Activated naive CD8-positive, alpha-beta T cell treated with anti-CD3 and anti-CD28 coated beads, Interleukin-2, amount 50 U/mL, for 24 hours (primary cell): ENCODE results near the gene CCN5.

Source experiments
- ATAC-seq: fragments of 150-1000 bp; cut with Tn5 transposase; one replicate; pipeline ENCODE4 v1.10.0; 2021
- DNase-seq: peaks from one replicate; pipeline ENCODE4 v3.0.0; 2021
- H3K27ac Mint-ChIP-seq: one replicate; pipeline ENCODE4 v1.8.0; 2021; ENCODE audit warnings: mild to moderate bottlenecking, mixed read lengths
- H3K27me3 Mint-ChIP-seq: one replicate; pipeline ENCODE4 v1.8.0; 2021; ENCODE audit warnings: mixed read lengths
- H3K36me3 Mint-ChIP-seq: one replicate; pipeline ENCODE4 v1.8.0; 2021; ENCODE audit warnings: low read depth, mixed read lengths
- H3K4me1 Mint-ChIP-seq: one replicate; pipeline ENCODE4 v1.8.0; 2021; ENCODE audit warnings: mixed read lengths
- H3K4me3 Mint-ChIP-seq: one replicate; pipeline ENCODE4 v1.8.0; 2021; ENCODE audit warnings: mild to moderate bottlenecking, moderate library complexity, mixed read lengths
- H3K9me3 Mint-ChIP-seq: one replicate; pipeline ENCODE4 v1.8.0; 2021; ENCODE audit warnings: mixed read lengths

Gene CCN5

GRCh38 chr20:44703183-44703925 lies 11.8 kb upstream of the CCN5 start:
- no peak for ATAC-seq
- Mint-ChIP-seq H3K36me3 (no peaks in the 10 kb centered on the region), H3K4me3 (no peak overlapping the region), H3K27me3 (no peaks in the 10 kb centered on the region), H3K27ac (no peak overlapping the region), H3K4me1 (no peaks in the 10 kb centered on the region), H3K9me3 (no peaks in the 10 kb centered on the region)
- no peak for DNase-seq

- ATAC-seq (no peak), DNase-seq (no peak)
- Mint-ChIP-seq H3K9me3 (no peaks in the 10 kb centered on the region), H3K27ac (no peak overlapping the region), H3K36me3 (no peaks in the 10 kb centered on the region), H3K27me3 (no peaks in the 10 kb centered on the region), H3K4me3 (no peak overlapping the region), H3K4me1 (no peaks in the 10 kb centered on the region)
Observed at GRCh38 chr20:44703956-44704488, 11.1 kb upstream of the CCN5 start.

GRCh38 chr20:44704551-44704971 lies 10.6 kb upstream of the CCN5 start:
- Mint-ChIP-seq H3K36me3 (no peaks in the 10 kb centered on the region), H3K4me3 (no peak overlapping the region), H3K4me1 (no peaks in the 10 kb centered on the region), H3K9me3 (no peaks in the 10 kb centered on the region), H3K27ac (no peak overlapping the region), H3K27me3 (no peaks in the 10 kb centered on the region)
- ATAC-seq (no peak), DNase-seq (no peak)

DNA sequence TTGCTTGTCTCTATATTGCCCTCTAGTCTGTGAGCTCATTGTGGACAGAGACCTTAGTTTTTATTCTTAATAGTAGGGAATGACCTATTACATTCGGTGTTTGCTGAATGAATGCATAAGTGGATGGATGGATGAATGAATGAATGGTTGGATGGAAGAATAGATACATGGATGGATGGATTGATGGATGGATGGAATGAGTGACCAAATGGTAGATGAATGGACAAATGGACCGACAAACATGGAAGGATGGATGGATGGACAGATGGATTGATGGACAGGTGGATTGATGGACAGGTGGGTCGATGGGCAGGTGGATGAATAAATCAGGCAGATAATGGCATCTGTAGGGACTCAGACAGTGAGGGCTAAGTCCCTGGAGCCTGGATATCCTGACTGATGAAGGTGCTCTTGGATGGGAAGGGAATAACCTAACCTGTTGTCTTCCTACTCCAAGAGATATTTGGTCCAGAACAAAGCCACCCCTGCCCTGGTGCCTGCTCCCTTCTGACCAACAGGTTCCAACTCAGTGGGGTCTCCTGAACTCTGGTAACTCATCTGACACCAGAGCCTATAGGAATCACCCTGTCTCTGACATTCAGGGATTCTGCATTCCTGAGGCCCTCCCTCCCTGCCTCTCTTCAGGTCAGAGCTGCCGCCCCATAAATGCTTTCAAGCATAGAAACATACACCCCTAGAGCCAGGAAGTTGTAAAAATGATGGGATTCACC lies 9.6 kb upstream of the CCN5 start:
- Mint-ChIP-seq H3K9me3 (no peaks in the 10 kb centered on the region), H3K4me1 (no peaks in the 10 kb centered on the region), H3K4me3 (no peak overlapping the region), H3K36me3 (no peaks in the 10 kb centered on the region), H3K27me3 (no peaks in the 10 kb centered on the region), H3K27ac (no peak overlapping the region)
- no peak for DNase-seq
- no peak for ATAC-seq

DNA sequence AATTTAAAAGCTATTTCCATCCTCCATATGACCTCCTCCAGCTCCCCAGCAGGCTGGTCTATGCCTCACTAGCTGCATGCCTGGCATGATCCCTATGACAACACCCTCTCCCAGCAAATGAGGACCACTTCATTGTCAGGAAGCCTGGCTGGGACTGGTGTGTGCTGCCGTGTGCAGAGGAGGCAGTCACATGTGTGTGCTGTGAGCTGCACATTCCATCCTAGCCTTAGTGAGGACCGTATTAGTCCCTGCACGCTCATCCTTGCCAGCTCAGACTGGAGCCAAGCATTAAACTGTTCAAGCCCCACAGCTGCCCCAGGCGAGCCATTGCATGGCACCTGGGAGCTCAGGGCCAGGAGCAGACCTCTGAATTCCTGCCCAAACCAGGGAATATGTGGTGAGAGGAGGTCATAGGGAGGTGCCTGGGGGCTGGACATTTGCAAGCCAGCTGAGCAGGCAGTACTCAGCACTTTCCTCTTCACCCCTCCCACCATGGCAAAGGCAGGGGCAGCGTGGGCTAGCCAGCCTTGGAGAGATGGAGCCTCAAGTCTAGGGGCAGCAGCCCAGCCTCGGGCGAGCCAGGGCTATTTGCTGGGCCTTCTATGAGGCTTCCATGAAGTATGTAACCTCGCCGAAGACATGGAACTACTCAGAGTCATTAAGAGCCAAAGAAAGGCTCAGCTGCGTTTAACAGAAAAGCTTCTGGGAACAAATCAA lies 8.7 kb upstream of the CCN5 start:
- no peaks in the 10 kb centered on the region for H3K4me1 Mint-ChIP-seq
- no peak for ATAC-seq
- H3K36me3 Mint-ChIP-seq = no peaks in the 10 kb centered on the region

GRCh38 chr20:44707018-44707579 lies 8.1 kb upstream of the CCN5 start:
- no peaks in the 10 kb centered on the region for H3K9me3 Mint-ChIP-seq
- no peak overlapping the region for H3K4me3 Mint-ChIP-seq
- no peaks in the 10 kb centered on the region for H3K27me3 Mint-ChIP-seq
- DNase-seq = no peak
- H3K36me3 Mint-ChIP-seq = no peaks in the 10 kb centered on the region
- H3K4me1 Mint-ChIP-seq = no peaks in the 10 kb centered on the region
- no peak for ATAC-seq
- no peak overlapping the region for H3K27ac Mint-ChIP-seq

More for the DNA sequence above, 8.7 kb upstream of the CCN5 start:
- H3K27me3 Mint-ChIP-seq = no peaks in the 10 kb centered on the region
- H3K4me3 Mint-ChIP-seq = no peak overlapping the region
- H3K27ac Mint-ChIP-seq = no peak overlapping the region
- no peaks in the 10 kb centered on the region for H3K9me3 Mint-ChIP-seq
- DNase-seq = no peak

DNA sequence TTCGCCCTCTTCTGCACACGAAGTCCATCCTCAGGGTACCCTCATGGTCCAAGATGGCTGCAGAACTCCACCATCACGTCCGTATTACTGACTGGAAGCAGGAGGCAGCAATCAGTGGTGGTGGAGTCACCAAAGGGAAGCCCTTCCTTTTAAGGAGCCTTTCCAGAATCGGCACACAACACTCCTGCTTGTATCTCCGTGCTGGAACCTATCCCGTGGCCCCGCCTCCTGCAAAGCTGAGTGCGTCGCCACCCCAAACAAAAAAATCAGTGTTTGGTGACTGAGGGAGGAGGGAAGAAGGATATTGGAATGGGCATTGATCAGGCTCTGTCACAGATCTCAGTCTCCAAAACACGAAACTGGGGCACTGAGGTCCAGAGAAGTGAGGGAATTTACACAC lies 5.8 kb upstream of the CCN5 start:
- DNase-seq (no peak), ATAC-seq (no peak)
- Mint-ChIP-seq H3K9me3 (no peaks in the 10 kb centered on the region), H3K27ac (no peak overlapping the region), H3K4me3 (no peak overlapping the region), H3K27me3 (peaks cover under 1% of the 10 kb centered on the region), H3K36me3 (no peaks in the 10 kb centered on the region), H3K4me1 (no peaks in the 10 kb centered on the region)

DNA sequence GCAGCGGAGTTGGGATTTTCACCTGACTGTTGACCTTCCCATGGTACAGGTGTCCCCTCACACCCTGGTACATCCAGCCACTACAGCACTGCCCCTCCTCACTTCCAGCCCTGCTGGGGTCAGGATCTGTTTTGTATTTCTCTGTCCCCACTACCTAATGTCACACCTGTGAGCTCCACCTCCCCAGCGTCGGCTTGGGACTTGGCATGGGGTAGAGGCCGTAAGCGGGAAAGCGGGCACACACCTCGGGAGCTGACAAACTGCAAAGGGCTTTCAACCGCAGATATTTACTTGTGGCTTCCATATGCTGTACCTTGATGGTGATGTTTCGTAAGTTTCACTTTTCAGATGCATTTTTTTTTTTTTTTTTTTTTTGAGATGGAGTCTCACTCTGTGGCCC lies 5.4 kb upstream of the CCN5 start:
- H3K27me3 Mint-ChIP-seq = peaks cover 2% of the 10 kb centered on the region
- no peak overlapping the region for H3K27ac Mint-ChIP-seq
- ATAC-seq (no peak), DNase-seq (no peak)
- H3K4me3 Mint-ChIP-seq = no peak overlapping the region
- H3K9me3 Mint-ChIP-seq = no peaks in the 10 kb centered on the region
- no peaks in the 10 kb centered on the region for H3K4me1 Mint-ChIP-seq
- H3K36me3 Mint-ChIP-seq = no peaks in the 10 kb centered on the region

GRCh38 chr20:44711237-44711636 lies 3.9 kb upstream of the CCN5 start:
- Mint-ChIP-seq H3K4me3 (no peak overlapping the region), H3K9me3 (no peaks in the 10 kb centered on the region), H3K4me1 (no peaks in the 10 kb centered on the region), H3K36me3 (no peaks in the 10 kb centered on the region), H3K27ac (no peak overlapping the region), H3K27me3 (peaks cover 2% of the 10 kb centered on the region)
- ATAC-seq = no peak
- no peak for DNase-seq

GRCh38 chr20:44714102-44714700 lies 968 bp upstream of the CCN5 start:
- no peaks in the 10 kb centered on the region for H3K36me3 Mint-ChIP-seq
- H3K4me3 Mint-ChIP-seq = no peak overlapping the region
- ATAC-seq (no peak), DNase-seq (no peak)
- peaks cover 2% of the 10 kb centered on the region for H3K27me3 Mint-ChIP-seq
- H3K27ac Mint-ChIP-seq = no peak overlapping the region
- H3K9me3 Mint-ChIP-seq = no peaks in the 10 kb centered on the region
- H3K4me1 Mint-ChIP-seq = no peaks in the 10 kb centered on the region

DNA sequence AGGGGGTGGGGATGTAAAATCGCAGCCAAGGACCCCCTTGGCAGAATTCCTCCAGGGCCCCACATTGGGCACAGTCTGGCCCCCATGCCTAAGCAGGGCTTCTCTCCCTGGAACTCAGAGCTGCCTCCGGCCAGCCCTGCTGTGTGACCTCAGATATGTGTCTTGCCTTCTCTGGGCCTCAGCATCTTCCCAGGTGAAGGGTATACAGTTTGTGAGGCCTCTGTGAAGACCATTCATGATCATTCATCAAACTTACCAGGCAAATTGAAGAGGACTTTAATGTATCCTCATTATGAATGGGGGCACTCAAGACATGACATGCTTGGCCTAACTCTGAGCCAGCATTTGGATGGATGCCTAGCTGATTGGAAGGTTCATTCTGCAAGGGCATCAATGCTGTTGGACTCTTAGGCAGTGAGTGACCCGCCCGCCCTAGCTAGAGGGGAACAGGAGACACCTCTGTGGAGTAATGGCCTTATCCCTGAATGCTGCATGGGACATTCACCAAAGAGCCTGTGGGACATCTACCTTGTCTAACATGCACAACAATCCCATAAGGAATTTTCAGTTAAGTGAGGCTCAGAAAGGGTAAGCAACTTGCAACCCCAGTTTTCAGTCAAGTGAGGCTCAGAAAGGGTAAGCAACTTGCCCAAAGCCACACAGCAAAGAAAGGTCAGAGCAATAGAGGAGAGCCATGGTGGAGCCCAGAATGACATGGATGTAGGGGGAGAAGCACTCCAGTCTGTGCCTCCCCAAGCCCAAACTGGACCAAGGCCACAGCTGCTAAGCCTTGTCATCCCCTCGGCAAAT lies 535 bp downstream of the CCN5 start:
- ATAC-seq = no peak
- H3K36me3 Mint-ChIP-seq = no peaks in the 10 kb centered on the region
- no peaks in the 10 kb centered on the region for H3K9me3 Mint-ChIP-seq
- no peak overlapping the region for H3K27ac Mint-ChIP-seq
- no peak overlapping the region for H3K4me3 Mint-ChIP-seq
- H3K4me1 Mint-ChIP-seq = no peaks in the 10 kb centered on the region
- DNase-seq = no peak
- H3K27me3 Mint-ChIP-seq = peaks cover 2% of the 10 kb centered on the region

GRCh38 chr20:44716309-44717106 lies 1.3 kb downstream of the CCN5 start:
- Mint-ChIP-seq H3K9me3 (no peaks in the 10 kb centered on the region), H3K27me3 (peaks cover 2% of the 10 kb centered on the region), H3K27ac (no peak overlapping the region)

DNA sequence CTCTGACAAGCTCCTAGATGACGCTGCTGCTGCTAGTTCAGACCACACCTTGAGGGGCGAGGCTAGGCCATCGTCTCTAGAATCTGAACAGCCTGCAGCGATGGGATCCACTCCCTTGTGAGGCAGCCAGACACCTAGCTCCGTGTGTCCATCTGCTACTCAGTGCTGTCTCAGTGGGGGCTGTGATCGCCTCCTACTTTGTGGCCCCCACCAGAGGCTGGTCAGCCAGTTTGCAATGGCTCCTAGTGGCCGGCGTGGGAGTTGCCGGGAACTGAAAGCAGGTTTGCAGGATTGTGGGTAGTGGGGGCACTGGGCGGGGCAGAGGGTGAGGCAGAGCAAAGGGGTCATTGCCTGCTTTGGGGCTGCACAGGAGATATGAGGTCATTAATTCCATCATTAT lies 2.8 kb downstream of the CCN5 start:
- Mint-ChIP-seq H3K27me3 (peaks cover 2% of the 10 kb centered on the region), H3K4me3 (no peak overlapping the region), H3K36me3 (no peaks in the 10 kb centered on the region), H3K9me3 (no peaks in the 10 kb centered on the region), H3K4me1 (no peaks in the 10 kb centered on the region), H3K27ac (no peak overlapping the region)
- ATAC-seq (no peak), DNase-seq (no peak)

More at GRCh38 chr20:44716309-44717106, 1.3 kb downstream of the CCN5 start:
- H3K36me3 Mint-ChIP-seq = no peaks in the 10 kb centered on the region
- no peak for DNase-seq
- H3K4me3 Mint-ChIP-seq = no peak overlapping the region
- H3K4me1 Mint-ChIP-seq = no peaks in the 10 kb centered on the region
- no peak for ATAC-seq
